AG04449 (cell line): Measurements from ENCODE around the gene COBL.

ENCODE experiments used
- CTCF ChIA-PET: fragments of 350-600 bp; formaldehyde crosslinking; extraction: SDS; loops from one replicate; lab custom pipeline; 2021; ENCODE audit warnings: antibody characterized with exemption; lab: Yijun Ruan, JAX
- POLR2A ChIA-PET: fragments of 400-600, 350-600 bp; formaldehyde crosslinking; extraction: SDS; loops from one replicate; lab custom pipeline; 2020; ENCODE audit warnings: antibody characterized with exemption, inconsistent platforms; lab: Yijun Ruan, JAX
- DNase-seq: peaks from one replicate; pipeline ENCODE4 v3.0.0-alpha.2; 2010; ENCODE audit warnings: low read depth, low spot score
- H3K4me3 ChIP-seq: 2 replicates; pipeline ENCODE4 v1.5.1; 2011; ENCODE audit warnings: low read depth, mild to moderate bottlenecking, control low read depth, low read length
- TF ChIP-seq, protein P1 (sequence below): IDR thresholded peaks from one replicate; pipeline ENCODE4 v1.5.1; 2011; ENCODE audit warnings: mild to moderate bottlenecking, moderate library complexity, low read length, control low read depth, inconsistent platforms; ENCODE audit not compliant: insufficient read depth; ENCODE audit errors: missing control alignments

The COBL gene

DNA sequence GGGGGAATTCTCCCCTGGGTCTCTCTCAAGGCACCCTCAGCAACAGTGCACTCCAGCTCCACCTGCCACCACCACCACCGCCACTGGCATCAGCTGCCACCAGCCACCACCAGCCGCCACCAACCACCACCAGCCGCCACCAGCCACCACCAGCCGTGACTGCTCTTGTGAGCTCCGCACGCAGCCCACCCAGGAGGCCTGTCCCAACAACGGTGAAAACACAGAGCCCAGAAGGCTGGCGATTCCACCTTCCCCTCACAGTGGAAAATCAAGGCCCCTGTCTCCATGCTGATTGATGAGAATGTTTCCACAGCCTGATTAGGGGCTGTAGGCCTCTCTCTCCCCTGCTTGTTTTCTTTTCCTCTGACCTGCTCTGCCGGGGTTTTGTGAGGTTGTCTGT is 41.1 kb downstream of the COBL start:
- POLR2A ChIA-PET = no interaction called here
- H3K4me3 ChIP-seq = no peak overlapping the region
- TF ChIP-seq, protein P1, sequence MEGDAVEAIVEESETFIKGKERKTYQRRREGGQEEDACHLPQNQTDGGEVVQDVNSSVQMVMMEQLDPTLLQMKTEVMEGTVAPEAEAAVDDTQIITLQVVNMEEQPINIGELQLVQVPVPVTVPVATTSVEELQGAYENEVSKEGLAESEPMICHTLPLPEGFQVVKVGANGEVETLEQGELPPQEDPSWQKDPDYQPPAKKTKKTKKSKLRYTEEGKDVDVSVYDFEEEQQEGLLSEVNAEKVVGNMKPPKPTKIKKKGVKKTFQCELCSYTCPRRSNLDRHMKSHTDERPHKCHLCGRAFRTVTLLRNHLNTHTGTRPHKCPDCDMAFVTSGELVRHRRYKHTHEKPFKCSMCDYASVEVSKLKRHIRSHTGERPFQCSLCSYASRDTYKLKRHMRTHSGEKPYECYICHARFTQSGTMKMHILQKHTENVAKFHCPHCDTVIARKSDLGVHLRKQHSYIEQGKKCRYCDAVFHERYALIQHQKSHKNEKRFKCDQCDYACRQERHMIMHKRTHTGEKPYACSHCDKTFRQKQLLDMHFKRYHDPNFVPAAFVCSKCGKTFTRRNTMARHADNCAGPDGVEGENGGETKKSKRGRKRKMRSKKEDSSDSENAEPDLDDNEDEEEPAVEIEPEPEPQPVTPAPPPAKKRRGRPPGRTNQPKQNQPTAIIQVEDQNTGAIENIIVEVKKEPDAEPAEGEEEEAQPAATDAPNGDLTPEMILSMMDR = no peak
- CTCF ChIA-PET = no interaction called here
- DNase-seq = no peak

DNA sequence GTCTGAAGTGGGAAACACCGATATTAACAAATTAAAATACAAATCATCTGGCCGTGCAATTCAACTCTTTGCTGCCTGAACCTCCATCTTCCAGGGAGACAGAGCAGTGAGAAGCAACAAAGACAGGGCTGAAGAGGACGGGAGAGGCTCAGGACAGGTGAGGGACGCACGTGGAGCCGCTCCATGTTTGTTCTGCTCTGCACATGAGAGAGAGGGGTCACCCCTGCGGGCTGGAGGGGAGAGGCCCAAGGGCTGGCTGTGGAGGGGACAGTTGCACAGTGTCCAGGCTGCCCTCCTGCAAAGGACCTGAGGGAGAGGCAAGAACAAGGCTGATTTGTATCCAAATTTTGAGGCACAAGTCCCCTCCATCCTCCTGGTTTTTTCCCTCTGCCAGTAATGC is 41.7 kb downstream of the COBL start:
- POLR2A ChIA-PET = no interaction called here
- H3K4me3 ChIP-seq = no peak overlapping the region
- CTCF ChIA-PET = no interaction called here
- DNase-seq = no peak
- TF ChIP-seq, protein P1 = no peak

DNA sequence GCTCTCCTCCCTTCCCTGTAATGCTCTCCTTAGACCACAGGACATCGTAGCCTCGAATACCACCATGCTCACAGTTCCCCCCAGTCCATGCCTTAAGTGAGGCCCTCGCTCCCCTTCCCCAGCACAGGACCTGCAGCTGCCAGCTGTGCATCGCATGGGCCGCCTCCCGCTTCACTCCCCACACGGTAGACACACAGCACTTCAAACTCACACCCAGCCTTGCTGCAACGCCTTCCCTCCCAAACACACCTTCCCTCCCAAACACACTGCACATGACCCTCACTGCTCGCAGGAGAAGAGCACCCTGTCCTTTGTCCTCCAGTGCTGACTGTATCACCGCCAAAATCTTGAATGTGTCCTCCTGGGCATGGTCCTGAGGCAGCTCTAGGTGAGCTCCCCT is 42.6 kb downstream of the COBL start:
- TF ChIP-seq, protein P1 = no peak
- ChIA-PET POLR2A (no interaction called here), CTCF (no interaction called here)
- H3K4me3 ChIP-seq = no peak overlapping the region
- DNase-seq = no peak

DNA sequence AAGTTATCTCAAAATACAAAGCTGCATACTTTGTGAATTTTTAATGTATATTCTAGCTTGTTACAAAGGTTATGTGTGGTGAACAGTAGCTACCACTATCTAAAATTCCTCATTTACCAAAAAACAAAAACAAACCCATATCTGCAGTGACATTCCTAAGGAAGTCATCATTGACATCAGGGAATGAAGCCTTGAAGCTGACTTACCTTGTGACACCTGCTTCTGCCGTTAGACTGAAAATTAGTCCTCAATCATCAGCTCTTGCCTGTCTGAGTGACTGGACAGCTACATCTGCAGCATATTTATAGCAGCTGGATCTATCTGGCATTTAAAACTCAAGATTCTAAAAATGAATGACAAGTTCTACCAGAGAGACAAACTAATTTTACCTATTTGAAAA is 43.2 kb downstream of the COBL start:
- no peak for DNase-seq
- ChIA-PET CTCF (no interaction called here), POLR2A (no interaction called here)
- TF ChIP-seq, protein P1 = no peak
- H3K4me3 ChIP-seq = no peak overlapping the region

DNA sequence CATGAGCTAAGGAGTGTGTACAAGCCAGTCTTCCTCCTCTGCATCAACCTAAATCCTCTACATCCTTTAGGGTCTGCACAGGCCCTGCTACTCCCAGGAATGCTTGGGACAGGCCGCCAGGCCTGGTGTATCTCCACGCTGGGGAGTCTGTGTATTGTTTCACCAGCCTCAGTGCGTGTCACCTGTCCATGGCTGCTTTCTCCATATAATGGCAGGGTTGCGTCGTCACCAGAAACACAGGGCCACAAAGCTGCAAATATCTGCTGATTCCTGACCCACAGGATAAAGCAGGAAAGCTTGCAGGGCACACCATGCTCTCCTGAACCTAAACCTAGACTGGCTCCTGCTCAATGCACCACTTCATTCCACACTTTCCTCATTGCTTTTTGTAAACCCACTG is 45.6 kb downstream of the COBL start:
- CTCF ChIA-PET = interaction anchor here (1.2 kb wide), 1 partner anchor 108 kb away, joined by 3 read pairs; no protein-coding TSS in a partner anchor
- POLR2A ChIA-PET = no interaction called here
- no peak for DNase-seq
- TF ChIP-seq, protein P1 = no peak
- H3K4me3 ChIP-seq = no peak overlapping the region

DNA sequence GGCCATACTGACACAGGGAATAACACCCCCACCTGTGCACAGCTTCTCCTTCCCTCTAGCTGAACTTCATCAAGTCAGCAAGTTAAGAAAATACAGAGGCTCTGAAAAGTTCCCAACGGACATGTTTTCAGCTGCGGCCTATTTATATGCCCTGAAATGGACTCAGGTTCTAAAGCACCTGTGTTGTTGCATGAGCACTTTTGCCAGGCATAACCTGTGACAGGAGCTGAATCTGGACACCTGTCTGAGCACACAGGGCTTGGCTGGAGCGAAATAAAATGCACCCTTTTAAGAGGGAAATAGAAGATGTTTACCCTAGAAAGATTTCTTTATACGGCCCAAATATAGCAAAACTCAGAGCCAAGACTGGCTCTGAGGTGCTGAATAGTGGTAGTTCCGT is 46.7 kb downstream of the COBL start:
- ChIA-PET CTCF (no interaction called here), POLR2A (no interaction called here)
- DNase-seq = no peak
- TF ChIP-seq, protein P1 = no peak
- H3K4me3 ChIP-seq = no peak overlapping the region
